Esophagus squamous epithelium (tissue), 4 donors: ENCODE measurements around the gene RASL10B.

Source experiments
- CTCF ChIP-seq, 6 experiments: fragments of 450-650 bp in 4 of 6; fragments of 200-600 bp in 2 of 6; sonication (generic) in 2 of 6; IDR thresholded peaks; one replicate each; pipeline ENCODE4 v1.5.1; 2016 to 2019; ENCODE audit warnings: antibody characterized with exemption in 6 of 6, mild to moderate bottlenecking in 4 of 6, moderate library complexity in 4 of 6
- POLR2A ChIP-seq, 4 donors: fragments of 450-650 bp; IDR thresholded peaks; one replicate each; pipeline ENCODE4 v1.6.1; 2017; ENCODE audit warnings: antibody characterized with exemption in 4 of 4, mild to moderate bottlenecking in 4 of 4, moderate library complexity in 3 of 4

GRCh38 chr17:35752471-35752870 is 21.0 kb downstream of the RASL10B start:
- no peak for TF ChIP-seq CTCF (IDR thresholded peaks at IDR 0.05)
- TF ChIP-seq POLR2A (IDR thresholded peaks at IDR 0.05), result no peak
